Neural cell (in vitro differentiated cells): ENCODE data around the gene ASB1. TPM values are rescaled to one million over a fixed set of nuclear protein-coding genes. Genes with fewer than 3 reads are reported as not detected.

Source experiments
- H2AFZ ChIP-seq: fragments of 200-600, 300-800 bp; sonication (generic), shearing (Covaris generic); 2 replicates; pipeline ENCODE4 v1.6.0; 2014; ENCODE audit warnings: low read depth, mild to moderate bottlenecking, antibody characterized with exemption, low read length, moderate library complexity
- H3F3A ChIP-seq: fragments of 200-600 bp; shearing (Covaris generic); 2 replicates; pipeline ENCODE4 v1.6.1; 2016; ENCODE audit warnings: mild to moderate bottlenecking, moderate library complexity, mixed read lengths, antibody characterized with exemption, low read length; ENCODE audit not compliant: insufficient read depth, poor library complexity, severe bottlenecking
- H3K27ac ChIP-seq: fragments of 200-600, 300-800 bp; sonication (generic), shearing (Covaris generic); 2 replicates; pipeline ENCODE4 v1.5.1; 2014; ENCODE audit warnings: mild to moderate bottlenecking, low read length, moderate library complexity
- H3K27me3 ChIP-seq: fragments of 300-800, 200-600 bp; sonication (generic), shearing (Covaris generic); 2 replicates; pipeline ENCODE4 v1.6.0; 2014; ENCODE audit warnings: mild to moderate bottlenecking, low read depth, low read length, moderate library complexity; ENCODE audit not compliant: insufficient read depth
- H3K36me3 ChIP-seq: fragments of 300-800, 200-600 bp; sonication (generic), shearing (Covaris generic); 2 replicates; pipeline ENCODE4 v1.5.1; 2014; ENCODE audit warnings: mild to moderate bottlenecking, antibody characterized with exemption, low read length, moderate library complexity; ENCODE audit not compliant: insufficient read depth
- H3K4me2 ChIP-seq: fragments of 300-800, 200-600 bp; sonication (generic), shearing (Covaris generic); 2 replicates; pipeline ENCODE4 v1.6.0; 2014; ENCODE audit warnings: mild to moderate bottlenecking, low read length
- H3K4me3 ChIP-seq: fragments of 300-800, 200-600 bp; sonication (generic), shearing (Covaris generic); 2 replicates; pipeline ENCODE4 v1.5.1; 2014; ENCODE audit warnings: mild to moderate bottlenecking, low read length, moderate library complexity
- H3K79me2 ChIP-seq: fragments of 200-600 bp; shearing (Covaris generic); replicated peaks from 2 replicates; pipeline ENCODE4 v1.6.0; 2014; ENCODE audit warnings: mild to moderate bottlenecking, low read length, moderate library complexity; ENCODE audit not compliant: insufficient read depth
- H3K9ac ChIP-seq: fragments of 300-800, 200-600 bp; sonication (generic), shearing (Covaris generic); 2 replicates; pipeline ENCODE4 v1.6.1; 2016; ENCODE audit warnings: mild to moderate bottlenecking, low read length, mixed read lengths
- H3K9me2 ChIP-seq: fragments of 200-600 bp; shearing (Covaris generic); 2 replicates; pipeline ENCODE4 v1.6.1; 2016; ENCODE audit warnings: mild to moderate bottlenecking, low read length, mixed read lengths; ENCODE audit not compliant: insufficient read depth
- H3K9me3 ChIP-seq: fragments of 200-600, 300-800 bp; sonication (generic), shearing (Covaris generic); 2 replicates; pipeline ENCODE4 v1.6.1; 2016; ENCODE audit warnings: mild to moderate bottlenecking, mixed run types, low read length, moderate library complexity, mixed read lengths
- H4K20me1 ChIP-seq: fragments of 200-600 bp; shearing (Covaris generic); 2 replicates; pipeline ENCODE4 v1.6.1; 2016; ENCODE audit warnings: mild to moderate bottlenecking, mixed run types; ENCODE audit not compliant: insufficient read depth
- CTCF ChIP-seq: fragments of 450-650 bp; IDR thresholded peaks from 2 replicates; pipeline ENCODE4 v1.5.1; 2014; ENCODE audit warnings: antibody characterized with exemption, mild to moderate bottlenecking, moderate library complexity; ENCODE audit not compliant: poor library complexity, severe bottlenecking
- EP300 ChIP-seq: fragments of 450-650 bp; conservative IDR thresholded peaks from 2 replicates; pipeline ENCODE4 v1.6.1; 2014; ENCODE audit warnings: antibody characterized with exemption, mild to moderate bottlenecking, moderate library complexity; ENCODE audit not compliant: poor library complexity, severe bottlenecking
- EZH2 ChIP-seq: fragments of 200-600, 300-800 bp; shearing (Covaris generic), sonication (generic); IDR thresholded peaks from 2 replicates; pipeline ENCODE4 v1.6.1; 2014; ENCODE audit warnings: antibody characterized with exemption, low read length, borderline replicate concordance, mild to moderate bottlenecking; ENCODE audit not compliant: insufficient read depth, poor library complexity, severe bottlenecking
- MXI1 ChIP-seq: fragments of 450-650 bp; conservative IDR thresholded peaks from 2 replicates; pipeline ENCODE4 v1.6.1; 2014; ENCODE audit warnings: antibody characterized with exemption, mild to moderate bottlenecking; ENCODE audit not compliant: poor library complexity, severe bottlenecking
- POLR2AphosphoS5 ChIP-seq: IDR thresholded peaks from 2 replicates; pipeline ENCODE4 v1.6.1; 2012
- RAD21 ChIP-seq: fragments of 450-650 bp; conservative IDR thresholded peaks from 2 replicates; pipeline ENCODE4 v1.6.1; 2014; ENCODE audit warnings: antibody characterized with exemption, mild to moderate bottlenecking, moderate library complexity
- SMC3 ChIP-seq: fragments of 450-650 bp; conservative IDR thresholded peaks from 2 replicates; pipeline ENCODE4 v1.6.1; 2014; ENCODE audit warnings: antibody characterized with exemption, mild to moderate bottlenecking, moderate library complexity; ENCODE audit not compliant: poor library complexity
- polyA plus RNA-seq: library from polyadenylated mRNA; depleted of rRNA; stranded (reverse); fragments of >200 nt; gene quantifications from 2 replicates; pipeline ENCODE4 v1.2.3, GENCODE V29; 2014
- TF ChIP-seq, protein P1 (sequence below): IDR thresholded peaks from 2 replicates; pipeline ENCODE4 v1.6.1; 2012; ENCODE audit warnings: borderline replicate concordance

The ASB1 gene
- polyA plus RNA-seq, 1 donor from 2014 or later, result 13.7 TPM

GRCh38 chr2:238486123-238486848, 59.6 kb downstream of the ASB1 start:
- TF ChIP-seq POLR2AphosphoS5 (no peak), MXI1 (no peak), RAD21 (no peak), SMC3 (no peak), EZH2 (no peak), EP300 (no peak), CTCF (no peak)
- TF ChIP-seq, protein P1, sequence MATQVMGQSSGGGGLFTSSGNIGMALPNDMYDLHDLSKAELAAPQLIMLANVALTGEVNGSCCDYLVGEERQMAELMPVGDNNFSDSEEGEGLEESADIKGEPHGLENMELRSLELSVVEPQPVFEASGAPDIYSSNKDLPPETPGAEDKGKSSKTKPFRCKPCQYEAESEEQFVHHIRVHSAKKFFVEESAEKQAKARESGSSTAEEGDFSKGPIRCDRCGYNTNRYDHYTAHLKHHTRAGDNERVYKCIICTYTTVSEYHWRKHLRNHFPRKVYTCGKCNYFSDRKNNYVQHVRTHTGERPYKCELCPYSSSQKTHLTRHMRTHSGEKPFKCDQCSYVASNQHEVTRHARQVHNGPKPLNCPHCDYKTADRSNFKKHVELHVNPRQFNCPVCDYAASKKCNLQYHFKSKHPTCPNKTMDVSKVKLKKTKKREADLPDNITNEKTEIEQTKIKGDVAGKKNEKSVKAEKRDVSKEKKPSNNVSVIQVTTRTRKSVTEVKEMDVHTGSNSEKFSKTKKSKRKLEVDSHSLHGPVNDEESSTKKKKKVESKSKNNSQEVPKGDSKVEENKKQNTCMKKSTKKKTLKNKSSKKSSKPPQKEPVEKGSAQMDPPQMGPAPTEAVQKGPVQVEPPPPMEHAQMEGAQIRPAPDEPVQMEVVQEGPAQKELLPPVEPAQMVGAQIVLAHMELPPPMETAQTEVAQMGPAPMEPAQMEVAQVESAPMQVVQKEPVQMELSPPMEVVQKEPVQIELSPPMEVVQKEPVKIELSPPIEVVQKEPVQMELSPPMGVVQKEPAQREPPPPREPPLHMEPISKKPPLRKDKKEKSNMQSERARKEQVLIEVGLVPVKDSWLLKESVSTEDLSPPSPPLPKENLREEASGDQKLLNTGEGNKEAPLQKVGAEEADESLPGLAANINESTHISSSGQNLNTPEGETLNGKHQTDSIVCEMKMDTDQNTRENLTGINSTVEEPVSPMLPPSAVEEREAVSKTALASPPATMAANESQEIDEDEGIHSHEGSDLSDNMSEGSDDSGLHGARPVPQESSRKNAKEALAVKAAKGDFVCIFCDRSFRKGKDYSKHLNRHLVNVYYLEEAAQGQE, result no peak
- Histone ChIP-seq H3K4me2 (no peak overlapping the region), H3K9ac (no peak overlapping the region)

GRCh38 chr2:238487134-238487533, 60.4 kb downstream of the ASB1 start:
- Histone ChIP-seq H3K4me2 (no peak overlapping the region), H4K20me1 (no peaks in the 10 kb centered on the region), H3K27me3 (no peaks in the 10 kb centered on the region), H3K9ac (no peak overlapping the region), H3K79me2 (no peaks in the 10 kb centered on the region), H3K4me3 (no peak overlapping the region), H3K27ac (no peak overlapping the region), H3K36me3 (no peaks in the 10 kb centered on the region), H3K9me2 (no peaks in the 10 kb centered on the region), H3K9me3 (no peaks in the 10 kb centered on the region), H3F3A (no peaks in the 10 kb centered on the region), H2AFZ (no peak overlapping the region)
- TF ChIP-seq EZH2, result no peak
- no peak for TF ChIP-seq MXI1
- no peak for TF ChIP-seq RAD21
- no peak for TF ChIP-seq SMC3

More at GRCh38 chr2:238486123-238486848, 59.6 kb downstream of the ASB1 start:
- no peaks in the 10 kb centered on the region for H3K36me3 ChIP-seq
- H4K20me1 ChIP-seq, result no peaks in the 10 kb centered on the region
- H3F3A ChIP-seq, result no peaks in the 10 kb centered on the region
- H3K4me3 ChIP-seq, result no peak overlapping the region
- no peaks in the 10 kb centered on the region for H3K9me2 ChIP-seq
- H3K9me3 ChIP-seq, result no peaks in the 10 kb centered on the region
- no peak overlapping the region for H3K27ac ChIP-seq
- H3K27me3 ChIP-seq, result no peaks in the 10 kb centered on the region
- no peak overlapping the region for H2AFZ ChIP-seq
- H3K79me2 ChIP-seq, result no peaks in the 10 kb centered on the region
